A549 (cell line): ENCODE results near the gene KRT79. TPM values are rescaled to one million over a fixed set of nuclear protein-coding genes. Genes with fewer than 3 reads are reported as not detected.

Experiments used
- ATAC-seq, 2 experiments: fragments of 200-7000 bp in 1 of 2; fragments of >200 bp in 1 of 2; cut with Nextera tagmentation in 1 of 2; cut with Tn5 transposase in 1 of 2; 3 replicates each; pipeline versions ENCODE4 v1.8.0 to v1.9.1; 2018 to 2020; ENCODE audit warnings: mild to moderate bottlenecking in 1 of 2, moderate library complexity in 1 of 2
- CTCF ChIA-PET: fragments of 300-600 bp; sonication (Branson Sonifier 250); formaldehyde crosslinking; extraction: SDS; loops from one replicate; lab custom pipeline; 2021; ENCODE audit warnings: antibody characterized with exemption, inconsistent platforms; lab: Yijun Ruan, JAX
- POLR2A ChIA-PET: fragments of 350-600 bp; formaldehyde crosslinking; extraction: SDS; loops from one replicate; lab custom pipeline; 2021; ENCODE audit warnings: antibody characterized with exemption, inconsistent platforms; lab: Yijun Ruan, JAX
- DNase-seq, 2 experiments: peaks; one replicate each; pipeline versions ENCODE4 v3.0.0 to v3.0.0-alpha.2; 2011 to 2016; ENCODE audit warnings: low read depth in 1 of 2, low spot score in 1 of 2
- FAIRE-seq: peaks from 2 replicates; lab custom pipeline; 2011; peaks lifted over from hg19 to GRCh38; lab: Jason Lieb, UNC
- H3K27ac ChIP-seq, 2 experiments: fragments of >200 bp; sonication (Bioruptor Twin); formaldehyde crosslinking; 3 replicates each; pipeline ENCODE4 v1.5.1; 2016 to 2017
- H3K4me1 ChIP-seq: fragments of >200 bp; sonication (Bioruptor Twin); formaldehyde crosslinking; 3 replicates; pipeline ENCODE4 v1.6.1; 2016
- H3K4me2 ChIP-seq: fragments of >200 bp; sonication (Bioruptor Twin); formaldehyde crosslinking; 3 replicates; pipeline ENCODE4 v1.6.1; 2016
- H3K4me3 ChIP-seq: fragments of >200 bp; sonication (Bioruptor Twin); formaldehyde crosslinking; 3 replicates; pipeline ENCODE4 v1.5.1; 2016
- H3K9me3 ChIP-seq: fragments of >200 bp; sonication (Bioruptor Twin); formaldehyde crosslinking; 3 replicates; pipeline ENCODE4 v1.6.1; 2016
- ATOH8 ChIP-seq: fragments of 250-450 bp; sonication (Bioruptor Pico); IDR thresholded peaks from 2 replicates; pipeline ENCODE4 v1.5.0; 2020; ENCODE audit warnings: low read depth, mild to moderate bottlenecking, moderate library complexity
- CEBPB ChIP-seq, 2 experiments: fragments of >200 bp in 1 of 2; sonication (Bioruptor Twin) in 1 of 2; formaldehyde crosslinking in 1 of 2; IDR thresholded peaks; 2 replicates each; pipeline ENCODE4 v1.6.1; 2012 to 2016
- CHD2 ChIP-seq: fragments of 150-350 bp; IDR thresholded peaks from 2 replicates; pipeline ENCODE4 v1.6.1; 2014; ENCODE audit warnings: low read length; ENCODE audit not compliant: partially characterized antibody
- CHD4 ChIP-seq: fragments of 200-600 bp; sonication (generic); IDR thresholded peaks from 2 replicates; pipeline ENCODE4 v1.6.1; 2016; ENCODE audit warnings: antibody characterized with exemption, mild to moderate bottlenecking, borderline replicate concordance
- E2F6 ChIP-seq: IDR thresholded peaks from 2 replicates; pipeline ENCODE4 v1.6.1; 2012; ENCODE audit warnings: low read depth, borderline replicate concordance
- EHF ChIP-seq: fragments of 250-450 bp; sonication (Bioruptor Pico); IDR thresholded peaks from 2 replicates; pipeline ENCODE4 v1.5.0; 2020; ENCODE audit warnings: mild to moderate bottlenecking
- ELK1 ChIP-seq: fragments of 150-350 bp; IDR thresholded peaks from 2 replicates; pipeline ENCODE4 v1.6.1; 2014; ENCODE audit warnings: low read depth, mild to moderate bottlenecking, low read length
- EP300 ChIP-seq, 2 experiments: fragments of >200 bp; sonication (Bioruptor Twin); formaldehyde crosslinking; IDR thresholded peaks; 2 replicates in 1 of 2; 3 replicates in 1 of 2; pipeline ENCODE4 v1.6.1; 2016 to 2017
- ESRRA ChIP-seq: fragments of 150-350 bp; IDR thresholded peaks from 2 replicates; pipeline ENCODE4 v1.6.1; 2014; ENCODE audit warnings: mild to moderate bottlenecking, low read length, borderline replicate concordance
- FOSB ChIP-seq: fragments of 250-450 bp; sonication (Bioruptor Pico); IDR thresholded peaks from 2 replicates; pipeline ENCODE4 v1.5.0; 2020; ENCODE audit warnings: mild to moderate bottlenecking, moderate library complexity
- HEYL ChIP-seq: fragments of 250-450 bp; sonication (Bioruptor Pico); IDR thresholded peaks from 2 replicates; pipeline ENCODE4 v1.8.0; 2021; ENCODE audit warnings: mild to moderate bottlenecking, moderate library complexity
- HMGXB4 ChIP-seq: fragments of 250-450 bp; sonication (Bioruptor Pico); IDR thresholded peaks from 2 replicates; pipeline ENCODE4 v1.5.0; 2021; ENCODE audit warnings: mild to moderate bottlenecking, moderate library complexity, borderline replicate concordance
- HOXB5 ChIP-seq: fragments of 250-450 bp; sonication (Bioruptor Pico); IDR thresholded peaks from 2 replicates; pipeline ENCODE4 v1.5.0; 2020; ENCODE audit warnings: mild to moderate bottlenecking, moderate library complexity
- JUN ChIP-seq, 2 experiments: fragments of >200 bp; sonication (Bioruptor Twin); formaldehyde crosslinking; IDR thresholded peaks; 2 replicates in 1 of 2; 3 replicates in 1 of 2; pipeline ENCODE4 v1.6.1; 2016 to 2017
- KDM1A ChIP-seq: fragments of 200-600 bp; sonication (generic); IDR thresholded peaks from 2 replicates; pipeline ENCODE4 v1.6.1; 2016; ENCODE audit warnings: low read depth, mild to moderate bottlenecking
- KDM5A ChIP-seq: fragments of 200-600 bp; sonication (generic); IDR thresholded peaks from 2 replicates; pipeline ENCODE4 v1.6.1; 2016; ENCODE audit warnings: antibody characterized with exemption, mild to moderate bottlenecking
- PHF8 ChIP-seq: fragments of 200-600 bp; sonication (generic); IDR thresholded peaks from 2 replicates; pipeline ENCODE4 v1.6.1; 2016; ENCODE audit warnings: low read depth, mild to moderate bottlenecking, antibody characterized with exemption, moderate library complexity, borderline replicate concordance
- POLR2A ChIP-seq: IDR thresholded peaks from 2 replicates; pipeline ENCODE4 v1.6.1; 2012; ENCODE audit warnings: mild to moderate bottlenecking, low read length
- REST ChIP-seq: fragments of 200-600 bp; sonication (generic); IDR thresholded peaks from 2 replicates; pipeline ENCODE4 v1.6.1; 2016; ENCODE audit warnings: antibody characterized with exemption, mild to moderate bottlenecking, moderate library complexity
- SREBF2 ChIP-seq: fragments of 450-650 bp; IDR thresholded peaks from 2 replicates; pipeline ENCODE4 v1.6.1; 2014; ENCODE audit warnings: mild to moderate bottlenecking, moderate library complexity
- ZNF302 ChIP-seq: fragments of 250-450 bp; sonication (Bioruptor Pico); IDR thresholded peaks from 2 replicates; pipeline ENCODE4 v1.9.0; 2021; ENCODE audit warnings: inconsistent platforms, mild to moderate bottlenecking, moderate library complexity
- WGBS: methylation state at CpG from one replicate; pipeline ENCODE4 v1.1.6; 2017; ENCODE audit errors: missing lambda C conversion rate; 5-methylcytosine and 5-hydroxymethylcytosine counted together
- polyA plus RNA-seq, 4 experiments: library from polyadenylated mRNA; depleted of rRNA in 3 of 4; stranded (reverse); fragments of >200 nt; fragmentation: RNase III in 1 of 4; extraction: RNeasy Plus Mini Kit Qiagen cat#74134 plus additional on column Dnase treatment in 1 of 4; gene quantifications; 2 replicates in 3 of 4; 3 replicates in 1 of 4; pipeline ENCODE4 v1.2.3, GENCODE V29; 2011 to 2017

The KRT79 gene
- polyA plus RNA-seq, 2 of the 4 experiments (the other 2 are of a cell fraction) = 0.05 TPM; not detected in 1

- Histone ChIP-seq H3K4me2 (no peak overlapping the region), H3K27ac (no peak overlapping the region), H3K9me3 (no peaks in the 10 kb centered on the region), H3K4me3 (no peak overlapping the region), H3K4me1 (peaks cover 9% of the 10 kb centered on the region; the same call in 2 of the 3 replicates)
- ChIA-PET POLR2A (no interaction called here), CTCF (interaction anchor here (1.0 to 1.5 kb wide), 2 partner anchors 12 to 49 kb away, joined by 3 to 5 read pairs; no protein-coding TSS in a partner anchor)
- no peak for TF ChIP-seq REST
- no peak for TF ChIP-seq HOXB5 (CRISPR knock-in tag)
- no peak for TF ChIP-seq EHF
- TF ChIP-seq HMGXB4 (CRISPR knock-in tag) = no peak
- TF ChIP-seq HEYL (CRISPR knock-in tag) = no peak
- TF ChIP-seq EP300 (IDR thresholded peaks at IDR 0.05) = no peak
- no peak for TF ChIP-seq POLR2A
- no peak for TF ChIP-seq ELK1
- TF ChIP-seq ZNF302 (CRISPR knock-in tag) = no peak
- TF ChIP-seq FOSB (CRISPR knock-in tag) = no peak
- ATAC-seq = no peak
- no peak for DNase-seq
- no peak for FAIRE-seq
- 75% methylated on average over 8 of the region's 8 CpGs for WGBS
Measured at GRCh38 chr12:52829986-52830770, 3.9 kb downstream of the KRT79 start.

GRCh38 chr12:52828591-52829021 is 5.5 kb downstream of the KRT79 start:
- no peak for ATAC-seq
- TF ChIP-seq CHD2 (no peak), ATOH8 (no peak), CHD4 (no peak), ELK1 (no peak), KDM5A (no peak), PHF8 (no peak), CEBPB (IDR thresholded peaks at IDR 0.05) (no peak), KDM1A (no peak), SREBF2 (no peak), JUN (IDR thresholded peaks at IDR 0.05) (no peak), HMGXB4 (CRISPR knock-in tag) (no peak), ESRRA (no peak), E2F6 (no peak)

More at GRCh38 chr12:52828591-52829021, 5.5 kb downstream of the KRT79 start:
- WGBS = 35% methylated on average over 2 of the region's 2 CpGs
- H3K4me1 ChIP-seq = peaks cover 9% of the 10 kb centered on the region; the same call in 2 of the 3 replicates
- ChIA-PET POLR2A (no interaction called here), CTCF (interaction anchor here (0.9 kb wide), 1 partner anchor 37 kb away, joined by 3 read pairs; no protein-coding TSS in a partner anchor)
- H3K9me3 ChIP-seq = no peaks in the 10 kb centered on the region
- H3K4me3 ChIP-seq = no peak overlapping the region
- no peak overlapping the region for H3K4me2 ChIP-seq
- H3K27ac ChIP-seq = no peak overlapping the region
- DNase-seq = no peak
- no peak for FAIRE-seq
